ENCODE data around the gene IGSF22. TPM values are rescaled to one million over a fixed set of nuclear protein-coding genes. Genes with fewer than 3 reads are reported as not detected.

Gene IGSF22
- total RNA-seq, 4 donors from 2014 or later: not detected

GRCh38 chr11:18723991-18724390 lies 2.0 kb downstream of the IGSF22 start:
- Histone ChIP-seq H3K4me1 (peaks cover 0 to 7% of the 10 kb centered on the region in 2 donors), H3K36me3 (no peaks in the 10 kb centered on the region), H3K9me3 (no peaks in the 10 kb centered on the region), H3K27ac (no peak overlapping the region), H3K4me3 (no peak overlapping the region), H3K27me3 (no peaks in the 10 kb centered on the region)
- in situ Hi-C loops (cut with MboI; ENCODE audit: low sequenced_read_pairs in 4 of 4) (no loop called here), intact Hi-C loops (cut with DNase I; ENCODE audit: low total_unique reads) (loop anchor here (5.0 kb wide), 2 partner anchors 92 to 137 kb away; partner anchors contain the start of genes SPTY2D1 and UEVLD)
- no peak for DNase-seq
- no peak for ATAC-seq
- no peak for TF ChIP-seq POLR2A (IDR thresholded peaks at IDR 0.05)
- TF ChIP-seq CTCF (IDR thresholded peaks at IDR 0.05 in 4 of 5, conservative IDR thresholded peaks at IDR 0.05 in 1 of 5): no peak

- in situ Hi-C loops (cut with MboI; ENCODE audit: low sequenced_read_pairs in 4 of 4): no loop called here
- DNase-seq (no peak), ATAC-seq (no peak)
- Histone ChIP-seq H3K4me3 (peak overlapping the region in 2 of 4 donors; percentile 66 to 74), H3K27ac (no peak overlapping the region), H3K9me3 (no peaks in the 10 kb centered on the region), H3K4me1 (peaks cover 0 to 7% of the 10 kb centered on the region in 2 donors), H3K27me3 (no peaks in the 10 kb centered on the region), H3K36me3 (no peaks in the 10 kb centered on the region)
- intact Hi-C loops (cut with DNase I; ENCODE audit: low total_unique reads): loop anchor here (5.0 kb wide), 2 partner anchors 90 to 135 kb away; partner anchors contain the start of genes SPTY2D1 and UEVLD
- peak in 1 of 5 experiments; percentile 9 for TF ChIP-seq CTCF (IDR thresholded peaks at IDR 0.05 in 4 of 5, conservative IDR thresholded peaks at IDR 0.05 in 1 of 5)
- no peak for TF ChIP-seq POLR2A (IDR thresholded peaks at IDR 0.05)
Measured at GRCh38 chr11:18722293-18722637, 3.7 kb downstream of the IGSF22 start.

GRCh38 chr11:18721561-18722292 lies 4.3 kb downstream of the IGSF22 start:
- Histone ChIP-seq H3K4me3 (peak overlapping the region; percentile 59 to 74 (median 65)), H3K9me3 (no peaks in the 10 kb centered on the region), H3K27ac (peak overlapping the region; percentile 42 to 73 (median 55)), H3K36me3 (no peaks in the 10 kb centered on the region), H3K4me1 (peaks cover 0 to 7% of the 10 kb centered on the region in 2 donors), H3K27me3 (no peaks in the 10 kb centered on the region)
- ATAC-seq (peak; percentile 66 to 72), DNase-seq (no peak)
- peak; percentile 41 to 81 (median 64) for TF ChIP-seq CTCF (IDR thresholded peaks at IDR 0.05 in 4 of 5, conservative IDR thresholded peaks at IDR 0.05 in 1 of 5)
- no peak for TF ChIP-seq POLR2A (IDR thresholded peaks at IDR 0.05)
- intact Hi-C loops (cut with DNase I; ENCODE audit: low total_unique reads) (loop anchor here (2.0 to 5.0 kb wide), 3 partner anchors 23 to 134 kb away; partner anchors contain the start of genes SPTY2D1, TMEM86A and UEVLD), in situ Hi-C loops (cut with MboI; ENCODE audit: low sequenced_read_pairs in 4 of 4) (no loop called here)

DNA sequence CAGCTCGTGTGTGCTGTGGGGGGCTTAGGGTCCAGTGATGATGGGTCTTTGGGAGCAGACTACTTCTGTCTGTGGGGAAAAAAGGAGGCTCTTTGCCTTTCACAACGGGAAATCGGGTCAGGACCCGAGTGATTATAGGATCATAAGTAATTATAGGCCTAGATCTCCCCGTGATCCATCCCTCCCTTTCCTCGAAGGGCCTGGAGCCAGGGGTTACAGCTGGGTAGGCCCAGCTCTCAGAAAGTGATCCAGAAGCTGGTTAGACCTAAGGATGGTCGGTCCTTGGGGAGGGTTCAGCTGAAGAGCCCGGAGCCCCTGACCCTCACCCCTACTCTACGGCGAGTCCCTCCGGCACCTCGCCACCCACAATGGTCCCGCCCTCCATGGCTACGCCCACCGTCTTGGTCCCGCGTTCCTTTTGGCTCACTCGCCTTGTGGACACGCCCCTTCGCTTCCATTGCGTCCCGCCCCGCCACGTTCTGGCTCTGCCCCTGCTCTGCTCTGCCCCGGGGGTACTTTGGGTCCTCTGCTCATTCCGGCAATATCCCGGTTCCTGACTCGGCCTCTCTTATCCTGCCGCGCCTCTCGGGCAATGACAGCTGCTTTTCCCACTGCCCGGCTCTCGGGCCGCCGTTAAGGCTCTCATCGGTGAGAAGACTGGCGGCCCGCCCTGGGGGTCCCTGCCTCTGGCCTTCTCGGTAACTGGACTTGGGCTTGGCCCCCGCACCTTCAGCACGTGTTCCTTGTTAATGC lies 5.0 kb downstream of the IGSF22 start:
- H3K27me3 ChIP-seq: no peaks in the 10 kb centered on the region
- intact Hi-C loops (cut with DNase I; ENCODE audit: low total_unique reads): loop anchor here (2.0 to 5.0 kb wide), 3 partner anchors 22 to 134 kb away; partner anchors contain the start of genes SPTY2D1, TMEM86A and UEVLD
- peak; percentile 41 to 52 for DNase-seq
- in situ Hi-C loops (cut with MboI; ENCODE audit: low sequenced_read_pairs in 4 of 4): no loop called here
- TF ChIP-seq CTCF (IDR thresholded peaks at IDR 0.05 in 4 of 5, conservative IDR thresholded peaks at IDR 0.05 in 1 of 5): no peak
- peak in 1 of 2 donors; percentile 36 for TF ChIP-seq POLR2A (IDR thresholded peaks at IDR 0.05)
- peak overlapping the region; percentile 42 to 73 (median 55) for H3K27ac ChIP-seq
- H3K9me3 ChIP-seq: no peaks in the 10 kb centered on the region
- H3K4me3 ChIP-seq: peak overlapping the region; percentile 59 to 74 (median 65)
- ATAC-seq: peak; percentile 72 to 86
- peaks cover 0 to 7% of the 10 kb centered on the region in 2 donors for H3K4me1 ChIP-seq
- no peaks in the 10 kb centered on the region for H3K36me3 ChIP-seq
